ENCODE results near the gene BMP7.
A peak's percentile ranks its signal among the peaks of the same experiment; 100 is the strongest.

BMP7 gene

GRCh38 chr20:57225830-57226229 is 40.6 kb downstream of the BMP7 start:
- no peak for DNase-seq (ENCODE audit: low read depth)

GRCh38 chr20:57225197-57225733 is 41.2 kb downstream of the BMP7 start:
- no peak for DNase-seq (ENCODE audit: low read depth)

- DNase-seq (ENCODE audit: low read depth), result no peak
Measured at GRCh38 chr20:57224641-57225138, 41.8 kb downstream of the BMP7 start.

GRCh38 chr20:57223648-57224489 is 42.6 kb downstream of the BMP7 start:
- no peak for DNase-seq (ENCODE audit: low read depth)

- no peak for DNase-seq (ENCODE audit: low read depth)
Measured at GRCh38 chr20:57222631-57222950, 43.9 kb downstream of the BMP7 start.

GRCh38 chr20:57221916-57222630 is 44.4 kb downstream of the BMP7 start:
- DNase-seq (ENCODE audit: low read depth), result no peak

- no peak for DNase-seq (ENCODE audit: low read depth)
Measured at GRCh38 chr20:57220337-57221145, 45.9 kb downstream of the BMP7 start.

GRCh38 chr20:57219071-57219677 is 47.3 kb downstream of the BMP7 start:
- no peak for DNase-seq (ENCODE audit: low read depth)

GRCh38 chr20:57218489-57218888 is 48.0 kb downstream of the BMP7 start:
- no peak for DNase-seq (ENCODE audit: low read depth)

- DNase-seq (ENCODE audit: low read depth), result no peak
Measured at GRCh38 chr20:57217802-57218201, 48.6 kb downstream of the BMP7 start.

- DNase-seq (ENCODE audit: low read depth), result no peak
Measured at GRCh38 chr20:57216669-57217068, 49.8 kb downstream of the BMP7 start.

- DNase-seq (ENCODE audit: low read depth), result no peak
Measured at GRCh38 chr20:57215826-57216471, 50.5 kb downstream of the BMP7 start.

GRCh38 chr20:57215426-57215825 is 51.0 kb downstream of the BMP7 start:
- no peak for DNase-seq (ENCODE audit: low read depth)

GRCh38 chr20:57214948-57215347 is 51.5 kb downstream of the BMP7 start:
- DNase-seq (ENCODE audit: low read depth), result no peak

- no peak for DNase-seq (ENCODE audit: low read depth)
Measured at GRCh38 chr20:57214427-57214826, 52.0 kb downstream of the BMP7 start.

- DNase-seq (ENCODE audit: low read depth), result no peak
Measured at GRCh38 chr20:57213924-57214323, 52.5 kb downstream of the BMP7 start.

- DNase-seq (ENCODE audit: low read depth), result no peak
Measured at GRCh38 chr20:57213291-57213690, 53.1 kb downstream of the BMP7 start.

GRCh38 chr20:57212534-57213276 is 53.7 kb downstream of the BMP7 start:
- peak; percentile 41 for DNase-seq (ENCODE audit: low read depth)

- DNase-seq (ENCODE audit: low read depth), result no peak
Measured at GRCh38 chr20:57211908-57212533, 54.4 kb downstream of the BMP7 start.

GRCh38 chr20:57211406-57211805 is 55.0 kb downstream of the BMP7 start:
- DNase-seq (ENCODE audit: low read depth), result no peak
